Measurements from ENCODE around the gene S100B.

Gene S100B

GRCh38 chr21:46568562-46568961, 36.3 kb downstream of the S100B start:
- Histone ChIP-seq H3K9ac (ENCODE audit: low read depth, low read length) (no peak overlapping the region), H3K27me3 (ENCODE audit: insufficient read depth, low read length) (no peaks in the 10 kb centered on the region), H3K4me3 (ENCODE audit: low read length) (no peak overlapping the region), H3K27ac (ENCODE audit: low read length) (no peak overlapping the region), H3K4me1 (ENCODE audit: insufficient read depth, low read length) (no peaks in the 10 kb centered on the region), H3K36me3 (ENCODE audit: insufficient read depth, low read depth, low read length) (peaks cover 66% of the 10 kb centered on the region), H3K9me3 (ENCODE audit: insufficient read depth, low read depth, low read length) (peaks cover 14% of the 10 kb centered on the region)

- H3K27ac ChIP-seq (ENCODE audit: low read length), result no peak overlapping the region
- H3K4me1 ChIP-seq (ENCODE audit: insufficient read depth, low read length), result no peaks in the 10 kb centered on the region
- H3K36me3 ChIP-seq (ENCODE audit: insufficient read depth, low read depth, low read length), result peaks cover 68% of the 10 kb centered on the region
- H3K9me3 ChIP-seq (ENCODE audit: insufficient read depth, low read depth, low read length), result peaks cover 7% of the 10 kb centered on the region; the same call in 1 of the 2 replicates
- no peak overlapping the region for H3K9ac ChIP-seq (ENCODE audit: low read depth, low read length)
- no peak overlapping the region for H3K4me3 ChIP-seq (ENCODE audit: low read length)
- no peaks in the 10 kb centered on the region for H3K27me3 ChIP-seq (ENCODE audit: insufficient read depth, low read length)
These were observed 37.5 kb downstream of the S100B start for GRCh38 chr21:46567348-46567747.

- Histone ChIP-seq H3K27ac (ENCODE audit: low read length) (no peak overlapping the region), H3K4me3 (ENCODE audit: low read length) (no peak overlapping the region), H3K9me3 (ENCODE audit: insufficient read depth, low read depth, low read length) (no peaks in the 10 kb centered on the region), H3K4me1 (ENCODE audit: insufficient read depth, low read length) (no peaks in the 10 kb centered on the region), H3K9ac (ENCODE audit: low read depth, low read length) (no peak overlapping the region), H3K27me3 (ENCODE audit: insufficient read depth, low read length) (no peaks in the 10 kb centered on the region), H3K36me3 (ENCODE audit: insufficient read depth, low read depth, low read length) (peaks cover 80% of the 10 kb centered on the region)
These were observed 40.5 kb downstream of the S100B start for GRCh38 chr21:46564391-46564790.

GRCh38 chr21:46562964-46563607, 41.8 kb downstream of the S100B start:
- Histone ChIP-seq H3K9ac (ENCODE audit: low read depth, low read length) (no peak overlapping the region), H3K27me3 (ENCODE audit: insufficient read depth, low read length) (no peaks in the 10 kb centered on the region), H3K27ac (ENCODE audit: low read length) (no peak overlapping the region), H3K4me1 (ENCODE audit: insufficient read depth, low read length) (no peaks in the 10 kb centered on the region), H3K4me3 (ENCODE audit: low read length) (no peak overlapping the region), H3K9me3 (ENCODE audit: insufficient read depth, low read depth, low read length) (no peaks in the 10 kb centered on the region), H3K36me3 (ENCODE audit: insufficient read depth, low read depth, low read length) (peaks cover 73% of the 10 kb centered on the region)

- Histone ChIP-seq H3K4me3 (ENCODE audit: low read length) (no peak overlapping the region), H3K9me3 (ENCODE audit: insufficient read depth, low read depth, low read length) (no peaks in the 10 kb centered on the region), H3K27ac (ENCODE audit: low read length) (no peak overlapping the region), H3K9ac (ENCODE audit: low read depth, low read length) (no peak overlapping the region), H3K4me1 (ENCODE audit: insufficient read depth, low read length) (no peaks in the 10 kb centered on the region), H3K27me3 (ENCODE audit: insufficient read depth, low read length) (no peaks in the 10 kb centered on the region), H3K36me3 (ENCODE audit: insufficient read depth, low read depth, low read length) (peaks cover 72% of the 10 kb centered on the region)
These were observed 42.4 kb downstream of the S100B start for GRCh38 chr21:46562472-46562871.

- Histone ChIP-seq H3K27me3 (ENCODE audit: insufficient read depth, low read length) (no peaks in the 10 kb centered on the region), H3K9ac (ENCODE audit: low read depth, low read length) (no peak overlapping the region), H3K9me3 (ENCODE audit: insufficient read depth, low read depth, low read length) (no peaks in the 10 kb centered on the region), H3K4me1 (ENCODE audit: insufficient read depth, low read length) (no peaks in the 10 kb centered on the region), H3K27ac (ENCODE audit: low read length) (no peak overlapping the region), H3K4me3 (ENCODE audit: low read length) (no peak overlapping the region), H3K36me3 (ENCODE audit: insufficient read depth, low read depth, low read length) (peaks cover 71% of the 10 kb centered on the region)
These were observed 43.3 kb downstream of the S100B start for GRCh38 chr21:46561445-46562090.

GRCh38 chr21:46560568-46561444, 44.1 kb downstream of the S100B start:
- Histone ChIP-seq H3K4me3 (ENCODE audit: low read length) (no peak overlapping the region), H3K36me3 (ENCODE audit: insufficient read depth, low read depth, low read length) (peaks cover 69% of the 10 kb centered on the region), H3K4me1 (ENCODE audit: insufficient read depth, low read length) (no peaks in the 10 kb centered on the region), H3K9ac (ENCODE audit: low read depth, low read length) (no peak overlapping the region), H3K9me3 (ENCODE audit: insufficient read depth, low read depth, low read length) (no peaks in the 10 kb centered on the region), H3K27me3 (ENCODE audit: insufficient read depth, low read length) (no peaks in the 10 kb centered on the region), H3K27ac (ENCODE audit: low read length) (no peak overlapping the region)

- Histone ChIP-seq H3K27me3 (ENCODE audit: insufficient read depth, low read length) (no peaks in the 10 kb centered on the region), H3K4me1 (ENCODE audit: insufficient read depth, low read length) (no peaks in the 10 kb centered on the region), H3K9ac (ENCODE audit: low read depth, low read length) (no peak overlapping the region), H3K4me3 (ENCODE audit: low read length) (no peak overlapping the region), H3K9me3 (ENCODE audit: insufficient read depth, low read depth, low read length) (no peaks in the 10 kb centered on the region), H3K36me3 (ENCODE audit: insufficient read depth, low read depth, low read length) (peaks cover 77% of the 10 kb centered on the region), H3K27ac (ENCODE audit: low read length) (no peak overlapping the region)
These were observed 45.4 kb downstream of the S100B start for GRCh38 chr21:46559291-46559983.

GRCh38 chr21:46557919-46558392, 46.9 kb downstream of the S100B start:
- H3K9ac ChIP-seq (ENCODE audit: low read depth, low read length), result no peak overlapping the region
- H3K27ac ChIP-seq (ENCODE audit: low read length), result no peak overlapping the region
- H3K36me3 ChIP-seq (ENCODE audit: insufficient read depth, low read depth, low read length), result peaks cover 76% of the 10 kb centered on the region
- H3K9me3 ChIP-seq (ENCODE audit: insufficient read depth, low read depth, low read length), result no peaks in the 10 kb centered on the region
- no peaks in the 10 kb centered on the region for H3K4me1 ChIP-seq (ENCODE audit: insufficient read depth, low read length)
- no peaks in the 10 kb centered on the region for H3K27me3 ChIP-seq (ENCODE audit: insufficient read depth, low read length)
- H3K4me3 ChIP-seq (ENCODE audit: low read length), result no peak overlapping the region

GRCh38 chr21:46557469-46557868, 47.4 kb downstream of the S100B start:
- Histone ChIP-seq H3K4me3 (ENCODE audit: low read length) (no peak overlapping the region), H3K9ac (ENCODE audit: low read depth, low read length) (no peak overlapping the region), H3K27me3 (ENCODE audit: insufficient read depth, low read length) (no peaks in the 10 kb centered on the region), H3K4me1 (ENCODE audit: insufficient read depth, low read length) (no peaks in the 10 kb centered on the region), H3K36me3 (ENCODE audit: insufficient read depth, low read depth, low read length) (peaks cover 73% of the 10 kb centered on the region), H3K27ac (ENCODE audit: low read length) (no peak overlapping the region), H3K9me3 (ENCODE audit: insufficient read depth, low read depth, low read length) (no peaks in the 10 kb centered on the region)

- Histone ChIP-seq H3K36me3 (ENCODE audit: insufficient read depth, low read depth, low read length) (peaks cover 73% of the 10 kb centered on the region), H3K27ac (ENCODE audit: low read length) (no peak overlapping the region), H3K4me1 (ENCODE audit: insufficient read depth, low read length) (no peaks in the 10 kb centered on the region), H3K27me3 (ENCODE audit: insufficient read depth, low read length) (no peaks in the 10 kb centered on the region), H3K9ac (ENCODE audit: low read depth, low read length) (no peak overlapping the region; the same call in 1 of the 2 replicates), H3K4me3 (ENCODE audit: low read length) (no peak overlapping the region), H3K9me3 (ENCODE audit: insufficient read depth, low read depth, low read length) (no peaks in the 10 kb centered on the region)
These were observed 48.1 kb downstream of the S100B start for GRCh38 chr21:46556802-46557201.
